ENCODE results near the gene ABHD11. TPM values are rescaled to one million over a fixed set of nuclear protein-coding genes. Genes with fewer than 3 reads are reported as not detected.

Gene ABHD11
- total and polyA plus RNA-seq, 9 of the 15 experiments (the other 6 are each of a cell fraction or from before 2014, with no cell fraction given) = 7.7 to 44.2 (median 18.9) TPM

- H3K4me3 ChIP-seq = no peak overlapping the region
- BruUV-seq (replicated peaks) = no TSS peak
- WGBS (ENCODE audit: insufficient coverage, low coverage, missing lambda C conversion rate) = 75% methylated on average over 4 of the region's 4 CpGs
- no peak overlapping the region for H2AFZ ChIP-seq (ENCODE audit: low read depth, low read length)
- peak in 1 of 4 experiments; percentile 4 for DNase-seq (ENCODE audit: extremely low read depth in 1 of 4, low spot score in 3 of 4)
- no peak overlapping the region for H3K27ac ChIP-seq (ENCODE audit: extremely low read depth, low read depth, low read length)
- H3K36me3 ChIP-seq (ENCODE audit: control insufficient read depth, insufficient read depth, low read length) = no peaks in the 10 kb centered on the region
- peaks cover 13 to 22% of the 10 kb centered on the region in 2 experiments; a peak in 4 of 5 replicates for H3K4me1 ChIP-seq (replicated peaks in 1 of 2; ENCODE audit: control insufficient read depth in 2 of 2, insufficient read depth in 2 of 2, low read length in 2 of 2)
- TF ChIP-seq POLR2G (IDR thresholded peaks at IDR 0.05; ENCODE audit: low read depth, low read length) (no peak), PBX2 (CRISPR knock-in tag; IDR thresholded peaks at IDR 0.05; ENCODE audit: low read depth) (no peak), PBX2 (tag; conservative IDR thresholded peaks at IDR 0.05; ENCODE audit: low read depth) (0 out of 2 replicates have a peak, but pooled peaks have one; percentile 30), PKNOX1 (IDR thresholded peaks at IDR 0.05) (0 out of 2 replicates have a peak, but pooled peaks have one; percentile 15), EP400 (IDR thresholded peaks at IDR 0.05) (no peak), ZBTB12 (CRISPR knock-in tag; IDR thresholded peaks at IDR 0.05) (no peak), E2F3 (CRISPR knock-in tag; IDR thresholded peaks at IDR 0.05) (no peak), MEIS2 (IDR thresholded peaks at IDR 0.05; ENCODE audit: partially characterized antibody) (peak; percentile 65)
- H3K9ac ChIP-seq (ENCODE audit: insufficient read depth in 1 of 2, low read depth in 2 of 2, low read length in 2 of 2) = no peak overlapping the region
- no peak for FAIRE-seq
- CTCF ChIA-PET (ENCODE audit: low intra/inter-chr PET ratio) = no interaction called here
- no peak overlapping the region for H3K4me2 ChIP-seq (ENCODE audit: insufficient read depth, low read length)
- peaks cover 4% of the 10 kb centered on the region; the same call in 1 of the 2 replicates for H3K9me3 ChIP-seq (replicated peaks; ENCODE audit: control insufficient read depth, insufficient read depth, low read depth, low read length)
- in situ Hi-C loops (cut with MboI) (no loop called here), intact Hi-C loops (cut with micrococcal nuclease) (no loop called here)
- H3K79me2 ChIP-seq (ENCODE audit: control insufficient read depth, insufficient read depth, low read length) = no peaks in the 10 kb centered on the region
- H3K9me1 ChIP-seq (ENCODE audit: control insufficient read depth, insufficient read depth, low read length) = no peaks in the 10 kb centered on the region
- H4K20me1 ChIP-seq (replicated peaks; ENCODE audit: control insufficient read depth, insufficient read depth, low read length) = no peaks in the 10 kb centered on the region
- POLR2A ChIA-PET = no interaction called here
- ATAC-seq = no peak
- no peaks in the 10 kb centered on the region for H3K27me3 ChIP-seq (ENCODE audit: control insufficient read depth in 2 of 2, insufficient read depth in 2 of 2, low read length in 2 of 2)
These were observed 7.8 kb upstream of the ABHD11 start for GRCh38 chr7:73746378-73746777.

Data from K562 (cell line).